Panc1 (cell line): ENCODE measurements around the gene EIF3L. TPM values are rescaled to one million over a fixed set of nuclear protein-coding genes. Genes with fewer than 3 reads are reported as not detected.

Experiments used
- ATAC-seq: fragments of 200-7000 bp; cut with Tn5 transposase; 2 replicates; pipeline ENCODE4 v1.9.1; 2020; ENCODE audit warnings: mild to moderate bottlenecking, moderate library complexity
- BruUV-seq: library from RNA; stranded (reverse); fragments of 400-500 nt; replicated peaks from 2 replicates; lab custom pipeline; 2021; lab: Mats Ljungman, UMichigan
- CTCF ChIA-PET: fragments of 300-600 bp; sonication (Branson Sonifier 250); formaldehyde crosslinking; loops from one replicate; lab custom pipeline; 2022; ENCODE audit warnings: antibody characterized with exemption; lab: Charles Lee
- POLR2A ChIA-PET: fragments of 300-600 bp; sonication (Branson Sonifier 250); formaldehyde crosslinking; loops from one replicate; lab custom pipeline; 2022; ENCODE audit warnings: antibody characterized with exemption; lab: Charles Lee
- DNase-seq: peaks from one replicate; pipeline ENCODE4 v3.0.0-alpha.2; 2010; ENCODE audit warnings: low read depth, low spot score
- H3K27ac ChIP-seq: 2 replicates; pipeline ENCODE4 v1.5.1; 2011; ENCODE audit warnings: mild to moderate bottlenecking, low read length, inconsistent platforms
- H3K27me3 ChIP-seq: fragments of 200-500 bp; sonication (Bioruptor generic); 2 replicates; pipeline ENCODE4 v1.6.0; 2014; ENCODE audit warnings: low read length, inconsistent platforms; ENCODE audit not compliant: control insufficient read depth, insufficient read depth
- H3K36me3 ChIP-seq: fragments of 200-500 bp; sonication (Bioruptor generic); 2 replicates; pipeline ENCODE4 v1.5.1; 2014; ENCODE audit warnings: inconsistent platforms, mild to moderate bottlenecking, low read length, moderate library complexity; ENCODE audit not compliant: control insufficient read depth, insufficient read depth
- H3K4me1 ChIP-seq: 2 replicates; pipeline ENCODE4 v1.5.1; 2011; ENCODE audit warnings: inconsistent platforms, mild to moderate bottlenecking, low read length, moderate library complexity; ENCODE audit not compliant: control insufficient read depth, insufficient read depth
- H3K4me3 ChIP-seq, 2 experiments: 2 replicates each; pipeline ENCODE4 v1.5.1; 2011 to 2012; ENCODE audit warnings: low read depth in 2 of 2, low read length in 2 of 2, mild to moderate bottlenecking in 2 of 2, inconsistent platforms in 1 of 2, moderate library complexity in 1 of 2
- H3K9me3 ChIP-seq: fragments of 200-500 bp; sonication (Bioruptor generic); 2 replicates; pipeline ENCODE4 v1.5.1; 2014; ENCODE audit warnings: low read depth, mild to moderate bottlenecking, inconsistent platforms, low read length, moderate library complexity; ENCODE audit not compliant: control insufficient read depth, insufficient read depth
- CTCF ChIP-seq: fragments of 450-650 bp; IDR thresholded peaks from 2 replicates; pipeline ENCODE4 v1.5.1; 2017; ENCODE audit warnings: mild to moderate bottlenecking
- POLR2AphosphoS5 ChIP-seq: IDR thresholded peaks from 2 replicates; pipeline ENCODE4 v1.6.1; 2012; ENCODE audit warnings: mild to moderate bottlenecking, low read depth, low read length, moderate library complexity
- REST ChIP-seq, 2 experiments: IDR thresholded peaks; 2 replicates each; pipeline ENCODE4 v1.6.1; 2011 to 2012; ENCODE audit warnings: low read depth in 2 of 2, control low read depth in 1 of 2, low read length in 1 of 2, mild to moderate bottlenecking in 1 of 2, moderate library complexity in 1 of 2; ENCODE audit not compliant: insufficient read depth in 1 of 2
- SIN3A ChIP-seq: IDR thresholded peaks from 2 replicates; pipeline ENCODE4 v1.6.1; 2012; ENCODE audit warnings: low read depth, mild to moderate bottlenecking, low read length, moderate library complexity, borderline replicate concordance; ENCODE audit not compliant: insufficient read depth
- TCF7L2 ChIP-seq: IDR thresholded peaks from 2 replicates; pipeline ENCODE4 v1.6.1; 2011; ENCODE audit warnings: mild to moderate bottlenecking, low read depth, low read length, inconsistent platforms
- in situ Hi-C: cut with HindIII; loops from 2 replicates; pipeline ENCODE4 v1.10.0; 2016; ENCODE audit warnings: low sequenced_read_pairs, low pct_unique_long_range_greater_than_20kb
- intact Hi-C: fragments of 100-400 bp; cut with micrococcal nuclease; formaldehyde crosslinking; loops from one replicate; pipeline ENCODE4 v1.10.0; 2022; ENCODE audit not compliant: unreplicated experiment
- total RNA-seq: library from RNA; stranded (reverse); gene quantifications from one replicate; pipeline ENCODE4 v1.2.1, GENCODE V29; 2021; ENCODE audit not compliant: unreplicated experiment

Gene EIF3L
- total RNA-seq, 1 experiment from 2014 or later: 211 TPM

DNA sequence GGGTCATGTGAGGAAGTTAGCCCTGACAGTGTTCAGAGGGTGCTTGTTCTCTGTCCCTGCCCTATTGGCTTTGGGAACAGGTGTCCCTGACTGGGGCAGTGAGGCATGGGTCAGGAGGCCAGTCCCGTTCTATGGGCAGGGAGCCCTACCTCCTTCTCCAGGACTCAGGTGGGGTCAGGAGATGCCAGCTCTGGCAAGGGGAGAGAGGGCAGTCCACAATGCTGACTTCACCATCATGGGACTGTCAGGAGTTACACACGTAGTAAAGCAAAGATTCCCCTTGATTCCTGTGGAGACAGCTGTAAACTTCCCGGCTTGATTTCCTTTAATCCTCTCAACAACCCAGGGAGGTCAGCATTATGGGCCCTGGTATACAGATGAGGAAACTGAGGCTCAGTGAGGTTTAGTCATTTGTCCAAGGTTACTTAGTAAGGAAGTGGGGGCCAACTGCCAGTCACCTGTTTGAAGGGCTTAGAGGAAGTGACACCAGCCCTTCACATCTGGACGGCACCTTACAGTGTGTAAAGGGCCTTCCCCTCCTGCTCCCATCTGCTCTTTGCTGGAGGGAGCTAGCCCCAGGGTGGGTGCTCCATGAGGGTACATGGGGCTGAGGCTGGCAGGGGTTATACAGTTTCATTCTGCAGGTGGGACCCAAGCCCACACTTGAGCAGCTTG is 68.8 kb downstream of the EIF3L start:
- in situ Hi-C loops: no loop called here
- BruUV-seq: no TSS peak
- POLR2A ChIA-PET: interaction anchor here (0.6 kb wide), 1 partner anchor 32 kb away, joined by 7 read pairs; no protein-coding TSS in a partner anchor
- no peaks in the 10 kb centered on the region for H3K27me3 ChIP-seq
- ATAC-seq: no peak
- intact Hi-C loops: no loop called here
- TF ChIP-seq CTCF (no peak), TCF7L2 (no peak), POLR2AphosphoS5 (no peak)
- DNase-seq: no peak
- H3K4me1 ChIP-seq: no peaks in the 10 kb centered on the region
- CTCF ChIA-PET: interaction anchor here (1.2 kb wide), 1 partner anchor 19 kb away, joined by 15 read pairs; no protein-coding TSS in a partner anchor
- no peak overlapping the region for H3K27ac ChIP-seq
- H3K36me3 ChIP-seq: no peaks in the 10 kb centered on the region
- H3K9me3 ChIP-seq: no peaks in the 10 kb centered on the region
- H3K4me3 ChIP-seq: no peak overlapping the region

GRCh38 chr22:37918580-37919270 is 69.5 kb downstream of the EIF3L start:
- Histone ChIP-seq H3K4me3 (no peak overlapping the region), H3K27me3 (no peaks in the 10 kb centered on the region), H3K36me3 (no peaks in the 10 kb centered on the region), H3K9me3 (no peaks in the 10 kb centered on the region), H3K4me1 (no peaks in the 10 kb centered on the region), H3K27ac (no peak overlapping the region)
- no TSS peak for BruUV-seq
- ATAC-seq: no peak
- no peak for TF ChIP-seq CTCF
- DNase-seq: no peak
- intact Hi-C loops: no loop called here
- ChIA-PET POLR2A (interaction anchor here (0.6 kb wide), 1 partner anchor 33 kb away, joined by 7 read pairs; no protein-coding TSS in a partner anchor), CTCF (interaction anchor here (1.2 kb wide), 1 partner anchor 19 kb away, joined by 15 read pairs; no protein-coding TSS in a partner anchor)
- in situ Hi-C loops: no loop called here

- Histone ChIP-seq H3K4me3 (no peak overlapping the region), H3K9me3 (no peaks in the 10 kb centered on the region), H3K36me3 (no peaks in the 10 kb centered on the region), H3K27me3 (no peaks in the 10 kb centered on the region), H3K4me1 (no peaks in the 10 kb centered on the region), H3K27ac (no peak overlapping the region)
- no peak for ATAC-seq
- BruUV-seq: no TSS peak
- TF ChIP-seq REST (IDR thresholded peaks at IDR 0.05; ENCODE audit: insufficient read depth in 1 of 2, low read depth in 2 of 2, low read length in 1 of 2): no peak
- TF ChIP-seq TCF7L2: no peak
- TF ChIP-seq CTCF: no peak
- no peak for TF ChIP-seq SIN3A
- no peak for TF ChIP-seq POLR2AphosphoS5
- in situ Hi-C loops: no loop called here
- ChIA-PET POLR2A (no interaction called here), CTCF (no interaction called here)
- intact Hi-C loops: no loop called here
- no peak for DNase-seq
Observed at GRCh38 chr22:37920126-37920525, 70.9 kb downstream of the EIF3L start.
